Stomach (tissue), 4 donors: ENCODE data around the gene TGM2.

Experiments used
- EP300 ChIP-seq: sonication (generic); formaldehyde crosslinking; IDR thresholded peaks from one replicate; pipeline ENCODE4 v1.6.1; 2017; ENCODE audit warnings: antibody characterized with exemption
- POLR2A ChIP-seq, 4 donors: fragments of 450-650 bp; IDR thresholded peaks; one replicate each; pipeline ENCODE4 v1.6.1; 2016; ENCODE audit warnings: antibody characterized with exemption in 4 of 4, control low read depth in 2 of 4, mild to moderate bottlenecking in 1 of 4, moderate library complexity in 1 of 4
- POLR2AphosphoS5 ChIP-seq, 3 donors: sonication (generic); formaldehyde crosslinking; IDR thresholded peaks; one replicate each; pipeline ENCODE4 v1.6.1; 2016; ENCODE audit warnings: antibody characterized with exemption in 3 of 3
- TF ChIP-seq, protein P1 (sequence below), 7 experiments: fragments of 450-650 bp in 4 of 7; fragments of 200-600 bp in 3 of 7; sonication (generic) in 3 of 7; IDR thresholded peaks; one replicate each; pipeline ENCODE4 v1.5.1; 2016 to 2019; ENCODE audit warnings: antibody characterized with exemption in 7 of 7, control low read depth in 2 of 7, mild to moderate bottlenecking in 1 of 7

DNA sequence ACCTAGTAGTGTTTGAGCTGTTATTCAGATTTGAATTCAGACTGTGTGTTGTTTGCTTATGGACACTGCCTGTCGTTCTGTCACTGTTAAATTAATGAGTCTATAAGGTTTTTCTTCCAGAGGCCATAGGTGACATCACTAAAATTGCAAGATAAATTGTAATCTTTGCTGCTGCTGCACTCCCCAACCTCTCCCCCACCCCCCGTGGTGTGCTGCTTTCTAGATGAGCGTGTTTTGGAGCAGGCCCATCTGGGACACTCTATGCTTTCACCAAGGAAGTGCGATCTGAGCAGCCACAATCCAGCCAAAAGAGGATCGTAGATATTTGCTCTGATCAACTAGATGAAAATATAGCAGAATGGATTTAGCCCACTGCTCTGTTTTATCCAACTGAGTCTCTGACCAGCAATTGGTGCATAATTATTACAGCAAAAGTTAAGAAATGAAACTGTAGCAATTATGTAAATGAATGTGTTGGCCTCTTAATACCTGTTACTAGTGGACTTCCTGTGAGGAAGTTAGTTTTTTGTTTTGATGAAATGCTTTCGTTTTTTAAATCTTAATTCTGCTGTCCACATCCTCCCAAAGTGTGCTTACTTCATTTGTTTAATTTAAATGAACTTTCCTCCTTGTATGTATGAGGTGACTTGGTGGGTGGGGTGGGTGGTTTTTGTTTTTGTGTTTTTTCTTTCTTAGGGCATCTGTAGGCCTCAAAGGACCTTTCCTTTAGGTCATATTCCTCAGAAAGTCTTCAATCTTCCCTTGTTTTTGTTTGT lies 73.4 kb downstream of the TGM2 start:
- TF ChIP-seq, protein P1, sequence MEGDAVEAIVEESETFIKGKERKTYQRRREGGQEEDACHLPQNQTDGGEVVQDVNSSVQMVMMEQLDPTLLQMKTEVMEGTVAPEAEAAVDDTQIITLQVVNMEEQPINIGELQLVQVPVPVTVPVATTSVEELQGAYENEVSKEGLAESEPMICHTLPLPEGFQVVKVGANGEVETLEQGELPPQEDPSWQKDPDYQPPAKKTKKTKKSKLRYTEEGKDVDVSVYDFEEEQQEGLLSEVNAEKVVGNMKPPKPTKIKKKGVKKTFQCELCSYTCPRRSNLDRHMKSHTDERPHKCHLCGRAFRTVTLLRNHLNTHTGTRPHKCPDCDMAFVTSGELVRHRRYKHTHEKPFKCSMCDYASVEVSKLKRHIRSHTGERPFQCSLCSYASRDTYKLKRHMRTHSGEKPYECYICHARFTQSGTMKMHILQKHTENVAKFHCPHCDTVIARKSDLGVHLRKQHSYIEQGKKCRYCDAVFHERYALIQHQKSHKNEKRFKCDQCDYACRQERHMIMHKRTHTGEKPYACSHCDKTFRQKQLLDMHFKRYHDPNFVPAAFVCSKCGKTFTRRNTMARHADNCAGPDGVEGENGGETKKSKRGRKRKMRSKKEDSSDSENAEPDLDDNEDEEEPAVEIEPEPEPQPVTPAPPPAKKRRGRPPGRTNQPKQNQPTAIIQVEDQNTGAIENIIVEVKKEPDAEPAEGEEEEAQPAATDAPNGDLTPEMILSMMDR (IDR thresholded peaks at IDR 0.05): no peak
- no peak for TF ChIP-seq POLR2A (IDR thresholded peaks at IDR 0.05)
- TF ChIP-seq EP300: no peak
- TF ChIP-seq POLR2AphosphoS5 (IDR thresholded peaks at IDR 0.05): no peak
